Hepatocyte (in vitro differentiated cells): Measurements from ENCODE around the gene DCAF5.

Experiments
- EZH2 ChIP-seq: fragments of 200-600 bp; sonication (generic); IDR thresholded peaks from 2 replicates; pipeline ENCODE4 v1.6.1; 2016; ENCODE audit warnings: antibody characterized with exemption, mild to moderate bottlenecking, borderline replicate concordance
- TF ChIP-seq, protein P1 (sequence below): fragments of 200-600 bp; sonication (generic); IDR thresholded peaks from 2 replicates; pipeline ENCODE4 v1.5.1; 2016; ENCODE audit warnings: antibody characterized with exemption, mild to moderate bottlenecking; ENCODE audit not compliant: poor library complexity

DNA sequence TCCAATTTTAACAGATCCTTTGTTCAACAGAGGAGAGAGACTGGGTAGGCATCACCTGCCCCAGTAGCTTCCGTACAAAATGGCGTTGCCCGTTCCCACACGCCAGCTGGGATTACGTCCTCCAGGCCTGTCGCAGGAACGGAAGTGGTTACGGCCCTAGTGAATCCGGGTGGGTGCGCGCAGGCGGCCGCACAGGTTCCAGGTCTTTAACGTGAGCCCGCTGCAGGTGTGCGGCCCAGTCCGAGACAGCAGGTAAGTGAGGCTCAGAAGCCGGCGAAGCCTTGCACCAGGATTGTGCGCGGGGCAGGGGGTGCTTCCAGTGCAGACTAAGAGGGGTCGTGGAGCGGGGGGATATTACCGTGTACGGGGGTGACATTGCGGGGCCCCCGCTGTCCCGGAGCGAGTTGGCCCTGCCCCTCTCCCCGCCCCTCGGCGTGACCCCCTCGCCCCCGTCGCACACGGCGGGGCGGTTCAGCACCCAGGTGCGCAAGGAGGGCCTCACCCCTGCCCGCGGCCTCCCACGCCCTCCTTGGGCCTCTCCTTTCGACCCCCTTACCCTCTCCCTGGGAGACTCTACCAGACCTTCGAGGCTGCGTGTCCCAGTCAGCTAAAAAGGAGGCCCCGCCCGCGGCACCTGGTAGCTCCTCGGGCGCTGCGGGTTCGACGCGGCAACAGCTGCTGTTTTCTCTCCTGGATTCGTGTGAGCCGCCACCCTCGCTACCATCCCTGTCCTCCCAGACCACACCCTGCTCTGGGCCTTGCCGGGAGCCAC, 38.6 kb upstream of the DCAF5 start, which contains the start of gene EXD2:
- TF ChIP-seq, protein P1, sequence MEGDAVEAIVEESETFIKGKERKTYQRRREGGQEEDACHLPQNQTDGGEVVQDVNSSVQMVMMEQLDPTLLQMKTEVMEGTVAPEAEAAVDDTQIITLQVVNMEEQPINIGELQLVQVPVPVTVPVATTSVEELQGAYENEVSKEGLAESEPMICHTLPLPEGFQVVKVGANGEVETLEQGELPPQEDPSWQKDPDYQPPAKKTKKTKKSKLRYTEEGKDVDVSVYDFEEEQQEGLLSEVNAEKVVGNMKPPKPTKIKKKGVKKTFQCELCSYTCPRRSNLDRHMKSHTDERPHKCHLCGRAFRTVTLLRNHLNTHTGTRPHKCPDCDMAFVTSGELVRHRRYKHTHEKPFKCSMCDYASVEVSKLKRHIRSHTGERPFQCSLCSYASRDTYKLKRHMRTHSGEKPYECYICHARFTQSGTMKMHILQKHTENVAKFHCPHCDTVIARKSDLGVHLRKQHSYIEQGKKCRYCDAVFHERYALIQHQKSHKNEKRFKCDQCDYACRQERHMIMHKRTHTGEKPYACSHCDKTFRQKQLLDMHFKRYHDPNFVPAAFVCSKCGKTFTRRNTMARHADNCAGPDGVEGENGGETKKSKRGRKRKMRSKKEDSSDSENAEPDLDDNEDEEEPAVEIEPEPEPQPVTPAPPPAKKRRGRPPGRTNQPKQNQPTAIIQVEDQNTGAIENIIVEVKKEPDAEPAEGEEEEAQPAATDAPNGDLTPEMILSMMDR = no peak
- TF ChIP-seq EZH2 = no peak
